Hepatocyte (in vitro differentiated cells): ENCODE results near the gene AHNAK. TPM values are rescaled to one million over a fixed set of nuclear protein-coding genes. Genes with fewer than 3 reads are reported as not detected.
A peak's percentile ranks its signal among the peaks of the same experiment; 100 is the strongest.

ENCODE experiments used
- DNase-seq: peaks from one replicate; pipeline ENCODE4 v3.0.0-alpha.2; 2016; ENCODE audit warnings: low spot score
- H2AFZ ChIP-seq: fragments of 200-600 bp; sonication (generic); 2 replicates; pipeline ENCODE4 v1.6.0; 2016; ENCODE audit warnings: antibody characterized with exemption, mild to moderate bottlenecking
- H3K27ac ChIP-seq: fragments of 200-600 bp; sonication (generic); 2 replicates; pipeline ENCODE4 v1.5.1; 2016; ENCODE audit warnings: mild to moderate bottlenecking
- H3K27me3 ChIP-seq: fragments of 200-600 bp; sonication (generic); 2 replicates; pipeline ENCODE4 v1.6.1; 2016
- H3K36me3 ChIP-seq: fragments of 200-600 bp; sonication (generic); replicated peaks from 2 replicates; pipeline ENCODE4 v1.5.1; 2016; ENCODE audit warnings: low read depth; ENCODE audit not compliant: insufficient read depth
- H3K4me1 ChIP-seq: fragments of 200-600 bp; sonication (generic); 2 replicates; pipeline ENCODE4 v1.5.1; 2016; ENCODE audit warnings: mild to moderate bottlenecking, moderate library complexity; ENCODE audit not compliant: insufficient read depth
- H3K4me2 ChIP-seq: fragments of 200-600 bp; sonication (generic); 2 replicates; pipeline ENCODE4 v1.6.0; 2016
- H3K4me3 ChIP-seq: fragments of 200-600 bp; sonication (generic); 2 replicates; pipeline ENCODE4 v1.5.1; 2016; ENCODE audit warnings: mild to moderate bottlenecking
- H3K79me2 ChIP-seq: fragments of 200-600 bp; sonication (generic); 2 replicates; pipeline ENCODE4 v1.6.0; 2017; ENCODE audit warnings: mild to moderate bottlenecking
- H3K9me2 ChIP-seq: fragments of 200-600 bp; sonication (generic); replicated peaks from 2 replicates; pipeline ENCODE4 v1.6.0; 2017; ENCODE audit warnings: mild to moderate bottlenecking; ENCODE audit not compliant: insufficient read depth
- H3K9me3 ChIP-seq: fragments of 200-600 bp; sonication (generic); 2 replicates; pipeline ENCODE4 v1.5.1; 2016; ENCODE audit warnings: low read depth, mild to moderate bottlenecking
- H4K20me1 ChIP-seq: fragments of 200-600 bp; sonication (generic); 2 replicates; pipeline ENCODE4 v1.6.0; 2016; ENCODE audit warnings: mild to moderate bottlenecking; ENCODE audit not compliant: insufficient read depth, poor library complexity, severe bottlenecking
- CTCF ChIP-seq: fragments of 200-600 bp; sonication (generic); IDR thresholded peaks from 2 replicates; pipeline ENCODE4 v1.5.1; 2016; ENCODE audit warnings: antibody characterized with exemption, mild to moderate bottlenecking; ENCODE audit not compliant: poor library complexity
- EZH2 ChIP-seq: fragments of 200-600 bp; sonication (generic); IDR thresholded peaks from 2 replicates; pipeline ENCODE4 v1.6.1; 2016; ENCODE audit warnings: antibody characterized with exemption, mild to moderate bottlenecking, borderline replicate concordance
- EZH2phosphoT487 ChIP-seq: fragments of 200-600 bp; sonication (generic); IDR thresholded peaks from one replicate; pipeline ENCODE4 v1.6.1; 2018; ENCODE audit warnings: antibody characterized with exemption, mild to moderate bottlenecking, low read depth, moderate library complexity; ENCODE audit not compliant: unreplicated experiment, severe bottlenecking
- WGBS: methylation state at CpG from one replicate; pipeline ENCODE4 v1.1.6; 2016; ENCODE audit warnings: low lambda C conversion rate; ENCODE audit errors: missing lambda C conversion rate; 5-methylcytosine and 5-hydroxymethylcytosine counted together
- polyA plus RNA-seq: library from polyadenylated mRNA; unstranded; fragments of >200 nt; fragmentation: Nextera tagmentation; extraction: Ambion mirVana; gene quantifications from 2 replicates; pipeline ENCODE4 v1.2.1, GENCODE V29; 2016
- total RNA-seq: library from RNA; depleted of rRNA; stranded (reverse); fragments of >200 nt; gene quantifications from 2 replicates; pipeline ENCODE4 v1.2.3, GENCODE V29; 2014

The AHNAK gene
- total and polyA plus RNA-seq, 2 experiments from 2014 or later: 47.6 to 237 TPM

GRCh38 chr11:62559204-62559603, 12.6 kb upstream of the AHNAK start:
- TF ChIP-seq EZH2phosphoT487: no peak
- no peak for TF ChIP-seq CTCF
- TF ChIP-seq EZH2: no peak
- Histone ChIP-seq H3K9me2 (no peaks in the 10 kb centered on the region), H4K20me1 (no peaks in the 10 kb centered on the region), H3K4me2 (no peak overlapping the region), H3K27me3 (no peaks in the 10 kb centered on the region), H3K79me2 (peaks cover 32% of the 10 kb centered on the region), H3K4me3 (no peak overlapping the region), H3K4me1 (peaks cover 35% of the 10 kb centered on the region), H3K36me3 (no peaks in the 10 kb centered on the region), H3K27ac (peak overlapping the region; percentile 78), H3K9me3 (no peaks in the 10 kb centered on the region), H2AFZ (no peak overlapping the region)
- no peak for DNase-seq
- WGBS: 87% methylated on average over 8 of the region's 8 CpGs

- Histone ChIP-seq H3K36me3 (no peaks in the 10 kb centered on the region), H3K9me2 (no peaks in the 10 kb centered on the region), H3K79me2 (peaks cover 28% of the 10 kb centered on the region), H3K4me3 (no peak overlapping the region), H3K4me1 (peaks cover 40% of the 10 kb centered on the region), H3K27me3 (no peaks in the 10 kb centered on the region), H3K27ac (no peak overlapping the region), H2AFZ (no peak overlapping the region), H3K4me2 (no peak overlapping the region), H4K20me1 (no peaks in the 10 kb centered on the region), H3K9me3 (no peaks in the 10 kb centered on the region)
- DNase-seq: no peak
- TF ChIP-seq CTCF: no peak
- TF ChIP-seq EZH2: no peak
- no peak for TF ChIP-seq EZH2phosphoT487
- 79% methylated on average over 6 of the region's 9 CpGs for WGBS
Measured at GRCh38 chr11:62558669-62559068, 12.1 kb upstream of the AHNAK start.

- Histone ChIP-seq H4K20me1 (no peaks in the 10 kb centered on the region), H3K4me1 (peaks cover 55% of the 10 kb centered on the region), H3K4me2 (peak overlapping the region; percentile 23), H3K4me3 (no peak overlapping the region), H3K27me3 (no peaks in the 10 kb centered on the region), H3K79me2 (peaks cover 14% of the 10 kb centered on the region), H3K27ac (peak overlapping the region; percentile 99), H3K9me3 (no peaks in the 10 kb centered on the region), H3K9me2 (no peaks in the 10 kb centered on the region), H3K36me3 (no peaks in the 10 kb centered on the region), H2AFZ (no peak overlapping the region)
- no peak for DNase-seq
- 81% methylated on average over 3 of the region's 3 CpGs for WGBS
- no peak for TF ChIP-seq EZH2phosphoT487
- no peak for TF ChIP-seq EZH2
- no peak for TF ChIP-seq CTCF
Measured at GRCh38 chr11:62556875-62557631, 10.4 kb upstream of the AHNAK start.
